Keratinocyte (primary cell): ENCODE measurements around the gene EGFL7. TPM values are rescaled to one million over a fixed set of nuclear protein-coding genes. Genes with fewer than 3 reads are reported as not detected.

Experiments
- DNase-seq: peaks from one replicate; pipeline ENCODE4 v3.0.0-alpha.2; 2011; ENCODE audit warnings: low read depth, missing footprints, low spot score
- FAIRE-seq: peaks from 2 replicates; lab custom pipeline; 2011; peaks lifted over from hg19 to GRCh38; lab: Jason Lieb, UNC
- H2AFZ ChIP-seq: 2 replicates; pipeline ENCODE4 v1.6.0; 2012; ENCODE audit warnings: low read length, control low read depth, inconsistent platforms; ENCODE audit not compliant: control insufficient read depth
- H3K27ac ChIP-seq: 2 replicates; pipeline ENCODE4 v1.5.1; 2011; ENCODE audit warnings: low read length; ENCODE audit not compliant: control insufficient read depth, insufficient read depth
- H3K27me3 ChIP-seq: 3 replicates; pipeline ENCODE4 v1.6.0; 2011; ENCODE audit warnings: low read length; ENCODE audit not compliant: control insufficient read depth, insufficient read depth; ENCODE audit errors: extremely low read depth
- H3K36me3 ChIP-seq, 2 experiments: 2 replicates in 1 of 2; 3 replicates in 1 of 2; pipeline ENCODE4 v1.5.1; 2011; ENCODE audit warnings: low read length in 2 of 2, mild to moderate bottlenecking in 1 of 2; ENCODE audit not compliant: control insufficient read depth in 2 of 2, insufficient read depth in 2 of 2; ENCODE audit errors: extremely low read depth in 1 of 2
- H3K4me1 ChIP-seq: 3 replicates; pipeline ENCODE4 v1.5.1; 2011; ENCODE audit warnings: low read length; ENCODE audit not compliant: control insufficient read depth, insufficient read depth; ENCODE audit errors: extremely low read depth
- H3K4me2 ChIP-seq: 3 replicates; pipeline ENCODE4 v1.6.0; 2011; ENCODE audit warnings: low read depth, low read length; ENCODE audit not compliant: control insufficient read depth, insufficient read depth; ENCODE audit errors: extremely low read depth
- H3K4me3 ChIP-seq, 3 experiments: fragments of 200-600 bp in 1 of 3; sonication (generic) in 1 of 3; 2 replicates in 2 of 3; 3 replicates in 1 of 3; pipeline ENCODE4 v1.5.1; 2011 to 2016; ENCODE audit warnings: low read length in 3 of 3, mild to moderate bottlenecking in 3 of 3, control low read depth in 2 of 3, inconsistent platforms in 1 of 3, low read depth in 1 of 3, mixed read lengths in 1 of 3, mixed run types in 1 of 3, moderate library complexity in 1 of 3; ENCODE audit not compliant: control insufficient read depth in 2 of 3, insufficient read depth in 2 of 3; ENCODE audit errors: extremely low read depth in 1 of 3
- H3K79me2 ChIP-seq: 2 replicates; pipeline ENCODE4 v1.6.0; 2012; ENCODE audit warnings: low read length; ENCODE audit not compliant: control insufficient read depth, insufficient read depth
- H3K9ac ChIP-seq: 3 replicates; pipeline ENCODE4 v1.6.0; 2011; ENCODE audit warnings: low read length; ENCODE audit not compliant: control insufficient read depth, insufficient read depth; ENCODE audit errors: extremely low read depth
- H3K9me1 ChIP-seq: 3 replicates; pipeline ENCODE4 v1.6.0; 2011; ENCODE audit warnings: low read length; ENCODE audit not compliant: control insufficient read depth, insufficient read depth; ENCODE audit errors: extremely low read depth
- H3K9me3 ChIP-seq: 2 replicates; pipeline ENCODE4 v1.5.1; 2012; ENCODE audit warnings: low read depth, low read length; ENCODE audit not compliant: control insufficient read depth
- H4K20me1 ChIP-seq: 3 replicates; pipeline ENCODE4 v1.6.0; 2011; ENCODE audit warnings: low read length; ENCODE audit not compliant: control insufficient read depth, insufficient read depth; ENCODE audit errors: extremely low read depth
- CTCF ChIP-seq, 3 experiments: IDR thresholded peaks in 1 of 3; conservative IDR thresholded peaks in 1 of 3; optimal IDR thresholded peaks in 1 of 3; 2 replicates in 2 of 3; 3 replicates in 1 of 3; pipeline versions ENCODE3 to v1.5.1; 2011; ENCODE audit warnings: low read length in 3 of 3, mild to moderate bottlenecking in 3 of 3, moderate library complexity in 2 of 3, control low read depth in 1 of 3, inconsistent platforms in 1 of 3; ENCODE audit not compliant: insufficient read depth in 2 of 3; ENCODE audit errors: extremely low read depth in 1 of 3
- EZH2 ChIP-seq: IDR thresholded peaks from one replicate; pipeline ENCODE4 v1.6.1; 2012; ENCODE audit warnings: inconsistent platforms, mild to moderate bottlenecking, low read length, moderate library complexity
- dilution Hi-C: fragments of 300-500 bp; cut with MboI; formaldehyde crosslinking; loops from one replicate; pipeline ENCODE4 v1.7.0; 2020; ENCODE audit warnings: low sequenced_read_pairs; ENCODE audit not compliant: extremely low pct_ligation_motif_present
- polyA plus RNA-seq, 5 experiments: library from polyadenylated mRNA; depleted of rRNA in 3 of 5; stranded (reverse) in 3 of 5; stranded (forward) in 1 of 5; unstranded in 1 of 5; fragments of >200 nt; gene quantifications; 1 replicate in 1 of 5; 2 replicates in 3 of 5; 3 replicates in 1 of 5; pipeline versions ENCODE4 v1.2.1 to v1.2.3, GENCODE V29; 2011 to 2012; ENCODE audit warnings: missing spikeins in 2 of 5, low read depth in 1 of 5, low replicate concordance in 1 of 5

EGFL7 gene
- polyA plus RNA-seq, 1 donor (not counting 4 experiments of a cell fraction or from before 2014, with no cell fraction given), result 4.2 TPM

DNA sequence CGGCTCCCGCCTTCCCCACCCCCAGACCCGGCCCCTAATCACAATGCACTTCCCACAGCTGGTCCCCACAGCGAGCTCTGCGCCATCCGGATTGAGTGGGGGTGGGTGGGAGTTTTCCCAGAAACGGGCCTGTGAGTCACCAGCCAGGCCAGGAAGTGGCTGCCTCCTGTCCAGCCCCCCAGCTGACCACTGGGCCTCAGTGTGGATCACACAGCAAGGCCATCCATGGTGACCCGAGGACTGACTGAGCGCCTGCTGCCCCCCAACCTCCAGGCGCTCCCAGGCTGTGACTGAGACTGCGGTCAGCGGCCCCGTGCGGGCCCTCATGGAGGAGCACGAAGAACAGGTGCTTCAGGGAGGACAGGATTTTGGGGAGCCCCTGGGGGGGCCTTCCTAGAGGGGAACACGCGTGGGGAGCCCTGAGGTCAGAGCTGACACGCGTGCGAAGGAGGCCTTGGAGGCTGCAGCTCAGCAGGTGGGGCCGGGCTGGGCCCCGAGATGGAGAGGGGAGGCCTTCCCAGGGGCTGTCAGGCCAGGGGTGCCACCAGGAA lies 48.3 kb upstream of the EGFL7 start:
- H3K79me2 ChIP-seq, result no peaks in the 10 kb centered on the region
- no peaks in the 10 kb centered on the region for H3K9me3 ChIP-seq
- TF ChIP-seq CTCF (optimal IDR thresholded peaks at IDR 0.05 in 1 of 3, IDR thresholded peaks at IDR 0.05 in 1 of 3, conservative IDR thresholded peaks at IDR 0.05 in 1 of 3; ENCODE audit: extremely low read depth in 1 of 3, insufficient read depth in 2 of 3, low read length in 3 of 3) (no peak), EZH2 (no peak)
- no peaks in the 10 kb centered on the region for H4K20me1 ChIP-seq
- no peaks in the 10 kb centered on the region for H3K9me1 ChIP-seq
- no peak overlapping the region for H3K4me3 ChIP-seq
- no peak overlapping the region for H3K27ac ChIP-seq
- no peak overlapping the region for H3K4me2 ChIP-seq
- peaks cover 3% of the 10 kb centered on the region for H3K4me1 ChIP-seq
- no peak overlapping the region for H2AFZ ChIP-seq
- peaks cover 9% of the 10 kb centered on the region for H3K27me3 ChIP-seq
- no peaks in the 10 kb centered on the region for H3K36me3 ChIP-seq
- dilution Hi-C loops, result no loop called here
- no peak for FAIRE-seq
- DNase-seq, result no peak
- H3K9ac ChIP-seq, result no peak overlapping the region

- H3K79me2 ChIP-seq, result no peaks in the 10 kb centered on the region
- dilution Hi-C loops, result no loop called here
- TF ChIP-seq CTCF (optimal IDR thresholded peaks at IDR 0.05 in 1 of 3, IDR thresholded peaks at IDR 0.05 in 1 of 3, conservative IDR thresholded peaks at IDR 0.05 in 1 of 3; ENCODE audit: extremely low read depth in 1 of 3, insufficient read depth in 2 of 3, low read length in 3 of 3) (no peak), EZH2 (no peak)
- no peaks in the 10 kb centered on the region for H4K20me1 ChIP-seq
- no peak overlapping the region for H2AFZ ChIP-seq
- H3K9ac ChIP-seq, result no peak overlapping the region
- no peaks in the 10 kb centered on the region for H3K9me1 ChIP-seq
- no peak overlapping the region for H3K27ac ChIP-seq
- H3K4me1 ChIP-seq, result peaks cover 3% of the 10 kb centered on the region
- no peak overlapping the region for H3K4me3 ChIP-seq
- H3K9me3 ChIP-seq, result no peaks in the 10 kb centered on the region
- DNase-seq, result no peak
- FAIRE-seq, result no peak
- H3K4me2 ChIP-seq, result no peak overlapping the region
- H3K36me3 ChIP-seq, result no peaks in the 10 kb centered on the region
- H3K27me3 ChIP-seq, result peaks cover 7% of the 10 kb centered on the region
Observed at GRCh38 chr9:136614967-136615623, 47.6 kb upstream of the EGFL7 start.
